HEK293 (cell line): ENCODE data around the gene WSB2.
A peak's percentile ranks its signal among the peaks of the same experiment; 100 is the strongest.

Experiments
- CTCF ChIA-PET: fragments of 350-600 bp; formaldehyde crosslinking; extraction: SDS; loops from one replicate; lab custom pipeline; 2021; ENCODE audit warnings: antibody characterized with exemption; lab: Yijun Ruan, JAX
- POLR2A ChIA-PET: fragments of 300-600 bp; formaldehyde crosslinking; extraction: SDS; loops from one replicate; lab custom pipeline; 2020; ENCODE audit warnings: antibody characterized with exemption, inconsistent platforms; lab: Yijun Ruan, JAX
- H3K27ac ChIP-seq: fragments of 200-500 bp; sonication (Bioruptor generic); 2 replicates; pipeline ENCODE4 v1.5.1; 2014; ENCODE audit warnings: low read depth, low read length, control low read depth, inconsistent platforms; ENCODE audit errors: extremely low read depth
- H3K36me3 ChIP-seq, 2 experiments: fragments of 200-500 bp in 1 of 2; sonication (Bioruptor generic) in 1 of 2; 1 replicate in 1 of 2; 2 replicates in 1 of 2; pipeline ENCODE4 v1.5.1; 2014 to 2017; ENCODE audit warnings: inconsistent platforms in 2 of 2, low read length in 2 of 2; ENCODE audit not compliant: control insufficient read depth in 2 of 2, insufficient read depth in 1 of 2
- H3K4me1 ChIP-seq: fragments of 200-500 bp; sonication (Bioruptor generic); 2 replicates; pipeline ENCODE4 v1.5.1; 2014; ENCODE audit warnings: mild to moderate bottlenecking, low read length, inconsistent platforms; ENCODE audit not compliant: control insufficient read depth, insufficient read depth
- H3K4me3 ChIP-seq: 2 replicates; pipeline ENCODE4 v1.5.1; 2011; ENCODE audit warnings: low read depth, mild to moderate bottlenecking, control low read depth, low read length, moderate library complexity
- H3K9me3 ChIP-seq: fragments of 200-500 bp; sonication (Bioruptor generic); 2 replicates; pipeline ENCODE4 v1.5.1; 2014; ENCODE audit warnings: low read depth, low read length, inconsistent platforms; ENCODE audit not compliant: control insufficient read depth, insufficient read depth
- HIC1 ChIP-seq: fragments of 450-650 bp; formaldehyde crosslinking; IDR thresholded peaks from 2 replicates; pipeline ENCODE4 v1.5.1; 2016; ENCODE audit warnings: missing biosample characterization, missing genetic modification characterization
- KLF8 ChIP-seq: fragments of 450-650 bp; formaldehyde crosslinking; IDR thresholded peaks from 2 replicates; pipeline ENCODE4 v1.5.1; 2016; ENCODE audit warnings: missing biosample characterization, missing genetic modification characterization
- PRDM1 ChIP-seq: fragments of 450-650 bp; formaldehyde crosslinking; IDR thresholded peaks from 2 replicates; pipeline ENCODE4; 2016; ENCODE audit warnings: missing biosample characterization, missing genetic modification characterization
- PRDM10 ChIP-seq: fragments of 450-650 bp; formaldehyde crosslinking; IDR thresholded peaks from 2 replicates; pipeline ENCODE4 v1.5.1; 2016; ENCODE audit warnings: missing biosample characterization, missing genetic modification characterization
- REST ChIP-seq: fragments of 450-650 bp; formaldehyde crosslinking; IDR thresholded peaks from 2 replicates; pipeline ENCODE4 v1.5.1; 2016; ENCODE audit warnings: missing biosample characterization, missing genetic modification characterization
- ZBTB11 ChIP-seq: fragments of 450-650 bp; formaldehyde crosslinking; conservative IDR thresholded peaks from 2 replicates; pipeline ENCODE4 v1.5.1; 2016; ENCODE audit warnings: low read depth, missing biosample characterization, missing genetic modification characterization
- ZNF121 ChIP-seq: fragments of 450-650 bp; formaldehyde crosslinking; IDR thresholded peaks from 2 replicates; pipeline ENCODE4 v1.5.1; 2016; ENCODE audit warnings: missing biosample characterization, missing genetic modification characterization
- ZNF26 ChIP-seq: fragments of 450-650 bp; formaldehyde crosslinking; IDR thresholded peaks from 2 replicates; pipeline ENCODE4 v1.5.1; 2016; ENCODE audit warnings: missing biosample characterization, missing genetic modification characterization
- ZNF280C ChIP-seq: fragments of 450-650 bp; formaldehyde crosslinking; IDR thresholded peaks from 2 replicates; pipeline ENCODE4 v1.5.1; 2016; ENCODE audit warnings: missing biosample characterization, missing genetic modification characterization
- ZNF366 ChIP-seq: fragments of 450-650 bp; formaldehyde crosslinking; conservative IDR thresholded peaks from 2 replicates; pipeline ENCODE4 v1.5.1; 2016; ENCODE audit warnings: missing biosample characterization, missing genetic modification characterization
- ZNF514 ChIP-seq: fragments of 450-650 bp; formaldehyde crosslinking; IDR thresholded peaks from 2 replicates; pipeline ENCODE4 v1.5.1; 2016; ENCODE audit warnings: missing biosample characterization, missing genetic modification characterization
- ZNF521 ChIP-seq: fragments of 450-650 bp; formaldehyde crosslinking; IDR thresholded peaks from 2 replicates; pipeline ENCODE4 v1.5.1; 2017; ENCODE audit warnings: missing biosample characterization, mild to moderate bottlenecking, missing genetic modification characterization
- ZNF544 ChIP-seq: fragments of 450-650 bp; formaldehyde crosslinking; IDR thresholded peaks from 2 replicates; pipeline ENCODE4 v1.5.0; 2017; ENCODE audit warnings: missing biosample characterization, missing genetic modification characterization
- ZNF670 ChIP-seq: fragments of 450-650 bp; formaldehyde crosslinking; IDR thresholded peaks from 2 replicates; pipeline ENCODE4 v1.5.1; 2016; ENCODE audit warnings: missing biosample characterization, missing genetic modification characterization, low read depth

WSB2 gene

GRCh38 chr12:118061011-118061872 lies at the start of gene WSB2 (continued):
- TF ChIP-seq PRDM10: peak; percentile 93
- 0 out of 2 replicates have a peak, but pooled peaks have one; percentile 35 for TF ChIP-seq KLF8 (tag by site-specific recombination)
- peak; percentile 72 for TF ChIP-seq PRDM1 (tag by site-specific recombination)
- no peak for TF ChIP-seq ZNF280C (tag by site-specific recombination)
- TF ChIP-seq ZNF514 (tag by site-specific recombination): no peak
- TF ChIP-seq ZNF544 (tag by site-specific recombination): no peak
- no peak for TF ChIP-seq ZNF121
- TF ChIP-seq ZNF26 (tag by site-specific recombination): no peak

- no peaks in the 10 kb centered on the region for H3K36me3 ChIP-seq
- no peaks in the 10 kb centered on the region for H3K9me3 ChIP-seq
- H3K27ac ChIP-seq: no peak overlapping the region
- CTCF ChIA-PET: interaction anchor here (1.1 to 1.2 kb wide), 2 partner anchors 12 to 269 kb away, joined by 3 to 4 read pairs; no protein-coding TSS in a partner anchor
- POLR2A ChIA-PET: no interaction called here
- H3K4me3 ChIP-seq: no peak overlapping the region
- TF ChIP-seq REST (peak; percentile 91), ZNF670 (tag by site-specific recombination) (no peak)
- H3K4me1 ChIP-seq: no peaks in the 10 kb centered on the region
These were observed 48.1 kb upstream of the WSB2 start for GRCh38 chr12:118109088-118109487.

GRCh38 chr12:118107694-118108093 lies 46.7 kb upstream of the WSB2 start:
- CTCF ChIA-PET: interaction anchor here (0.7 kb wide), 1 partner anchor 279 kb away, joined by 4 read pairs; no protein-coding TSS in a partner anchor
- H3K4me1 ChIP-seq: no peaks in the 10 kb centered on the region; the same call in 1 of the 2 replicates
- no peak overlapping the region for H3K4me3 ChIP-seq
- no peaks in the 10 kb centered on the region for H3K9me3 ChIP-seq
- H3K36me3 ChIP-seq: no peaks in the 10 kb centered on the region
- POLR2A ChIA-PET: no interaction called here
- no peak overlapping the region for H3K27ac ChIP-seq
- TF ChIP-seq HIC1 (tag by site-specific recombination) (no peak), ZBTB11 (tag by site-specific recombination) (0 out of 2 replicates have a peak, but pooled peaks have one; percentile 24), ZNF521 (tag by site-specific recombination) (no peak), ZNF366 (tag by site-specific recombination) (no peak)
